HepG2 (cell line): ENCODE measurements around the gene PLK2. TPM values are rescaled to one million over a fixed set of nuclear protein-coding genes. Genes with fewer than 3 reads are reported as not detected.

Source experiments
- BRCA1 ChIP-seq: sonication (generic); formaldehyde crosslinking; IDR thresholded peaks from 2 replicates; pipeline ENCODE4 v1.4.0; 2020; ENCODE audit warnings: missing genetic modification reagents
- GATA4 ChIP-seq: sonication (generic); IDR thresholded peaks from 2 replicates; pipeline ENCODE4 v1.6.1; 2016; ENCODE audit warnings: antibody characterized with exemption, low read depth, borderline replicate concordance
- HIVEP1 ChIP-seq: sonication (generic); formaldehyde crosslinking; IDR thresholded peaks from 2 replicates; pipeline ENCODE4 v1.4.0; 2020; ENCODE audit warnings: mild to moderate bottlenecking, missing genetic modification reagents
- HNRNPH1 ChIP-seq: fragments of 200-400 bp; formaldehyde crosslinking; optimal IDR thresholded peaks from 2 replicates; pipeline ENCODE3; 2017; ENCODE audit warnings: mild to moderate bottlenecking, low read depth, low read length
- IRF9 ChIP-seq: sonication (generic); formaldehyde crosslinking; IDR thresholded peaks from 2 replicates; pipeline ENCODE4 v1.8.0; 2022; ENCODE audit warnings: missing genetic modification reagents, mild to moderate bottlenecking, borderline replicate concordance
- KIAA2018 ChIP-seq: sonication (generic); formaldehyde crosslinking; IDR thresholded peaks from 2 replicates; pipeline ENCODE4 v1.5.0; 2020; ENCODE audit warnings: mild to moderate bottlenecking, missing genetic modification reagents, borderline replicate concordance
- NFATC3 ChIP-seq: sonication (generic); formaldehyde crosslinking; IDR thresholded peaks from 2 replicates; pipeline ENCODE4 v1.5.1; 2020; ENCODE audit warnings: mild to moderate bottlenecking, missing genetic modification reagents
- NONO ChIP-seq, 2 experiments: fragments of 450-650 bp in 1 of 2; sonication (generic) in 1 of 2; formaldehyde crosslinking in 1 of 2; IDR thresholded peaks in 1 of 2; conservative IDR thresholded peaks in 1 of 2; 2 replicates each; pipeline versions ENCODE4 v1.6.1 to v1.8.0; 2017 to 2022; ENCODE audit warnings: mild to moderate bottlenecking in 1 of 2, missing genetic modification reagents in 1 of 2, moderate library complexity in 1 of 2
- PHF5A ChIP-seq: IDR thresholded peaks from one replicate; pipeline ENCODE4 v1.6.1; 2018; ENCODE audit warnings: low read depth, missing genetic modification reagents; ENCODE audit not compliant: unreplicated experiment
- PRDM10 ChIP-seq: sonication (generic); formaldehyde crosslinking; IDR thresholded peaks from 2 replicates; pipeline ENCODE4 v1.4.0; 2020; ENCODE audit warnings: low read depth, missing genetic modification reagents
- SRSF9 ChIP-seq: fragments of 200-400 bp; formaldehyde crosslinking; IDR thresholded peaks from 2 replicates; pipeline ENCODE4 v1.6.1; 2018; ENCODE audit warnings: borderline replicate concordance, mild to moderate bottlenecking, low read depth, low read length; ENCODE audit not compliant: insufficient read depth, poor library complexity, severe bottlenecking
- TRIM24 ChIP-seq: sonication (generic); formaldehyde crosslinking; IDR thresholded peaks from 2 replicates; pipeline ENCODE4 v1.8.0; 2022; ENCODE audit warnings: mild to moderate bottlenecking, missing genetic modification reagents
- ZBTB7B ChIP-seq: sonication (generic); formaldehyde crosslinking; IDR thresholded peaks from 2 replicates; pipeline ENCODE4 v1.4.0; 2020; ENCODE audit warnings: missing genetic modification reagents
- ZNF205 ChIP-seq: IDR thresholded peaks from 2 replicates; pipeline ENCODE4 v1.6.1; 2018; ENCODE audit warnings: missing biosample characterization, missing genetic modification reagents
- ZNF296 ChIP-seq: sonication (generic); formaldehyde crosslinking; conservative IDR thresholded peaks from 2 replicates; pipeline ENCODE4 v1.5.0; 2020; ENCODE audit warnings: mild to moderate bottlenecking, missing genetic modification reagents
- ZNF326 ChIP-seq: sonication (generic); formaldehyde crosslinking; IDR thresholded peaks from 2 replicates; pipeline ENCODE4 v1.4.0; 2020; ENCODE audit warnings: missing genetic modification reagents, borderline replicate concordance
- ZNF615 ChIP-seq: sonication (generic); formaldehyde crosslinking; IDR thresholded peaks from 2 replicates; pipeline ENCODE4 v1.5.0; 2020; ENCODE audit warnings: mild to moderate bottlenecking, missing genetic modification reagents, borderline replicate concordance
- polyA plus RNA-seq, 8 experiments: library from polyadenylated mRNA; depleted of rRNA in 3 of 8; stranded (reverse) in 7 of 8; unstranded in 1 of 8; fragments of >200 nt; fragmentation: Illumina TruSeq in 4 of 8; extraction: Trizol in 4 of 8; gene quantifications; 2 replicates each; pipeline versions ENCODE4 v1.2.1 to v1.2.3, GENCODE V29; 2011 to 2016; ENCODE audit warnings: low read depth in 4 of 8, missing spikeins in 1 of 8, mixed read lengths in 1 of 8; ENCODE audit not compliant: insufficient read depth in 1 of 8
- total RNA-seq, 5 experiments: library from RNA; depleted of rRNA; stranded (reverse); fragments of >200 nt; fragmentation: Illumina TruSeq; extraction: Trizol; gene quantifications; 2 replicates each; pipeline ENCODE4 v1.2.3, GENCODE V29; 2016; ENCODE audit warnings: low read depth in 1 of 5

Gene PLK2
- total and polyA plus RNA-seq, 2 of the 13 experiments (the other 11 are each of a cell fraction or from before 2014, with no cell fraction given), result 9.6 to 29.6 TPM

- TF ChIP-seq PRDM10 (CRISPR knock-in tag) (no peak), KIAA2018 (CRISPR knock-in tag) (no peak), HIVEP1 (CRISPR knock-in tag) (no peak), GATA4 (no peak), ZNF296 (CRISPR knock-in tag) (no peak), ZNF326 (CRISPR knock-in tag) (no peak), IRF9 (CRISPR knock-in tag) (0 out of 2 replicates have a peak, but pooled peaks have one; percentile 7), PHF5A (CRISPR knock-in tag) (no peak), NFATC3 (no peak), BRCA1 (CRISPR knock-in tag) (no peak), ZBTB7B (CRISPR knock-in tag) (no peak), HNRNPH1 (no peak), SRSF9 (no peak), NONO (IDR thresholded peaks at IDR 0.05) (no peak), NONO (CRISPR knock-in tag; conservative IDR thresholded peaks at IDR 0.05) (no peak), ZNF615 (CRISPR knock-in tag) (no peak), TRIM24 (CRISPR knock-in tag) (no peak), ZNF205 (no peak)
Measured at GRCh38 chr5:58460732-58461286, 923 bp upstream of the PLK2 start (continued).
